Measurements from ENCODE around the gene ACVR1. TPM values are rescaled to one million over a fixed set of nuclear protein-coding genes. Genes with fewer than 3 reads are reported as not detected.

ACVR1 gene
- total and polyA plus RNA-seq, 9 of the 15 experiments (the other 6 are each of a cell fraction or from before 2014, with no cell fraction given) = 3.8 to 14.3 (median 6.9) TPM

- TF ChIP-seq KDM5B (IDR thresholded peaks at IDR 0.05; ENCODE audit: insufficient replicate concordance, low read depth, low read length) (no peak), ZNF282 (CRISPR knock-in tag; IDR thresholded peaks at IDR 0.05) (no peak), SMARCA5 (IDR thresholded peaks at IDR 0.05) (no peak), ETV5 (CRISPR knock-in tag; IDR thresholded peaks at IDR 0.05; ENCODE audit: low read depth) (no peak), CBFB (CRISPR knock-in tag; IDR thresholded peaks at IDR 0.05) (no peak), ASH1L (IDR thresholded peaks at IDR 0.05; ENCODE audit: borderline replicate concordance, low read depth, partially characterized antibody) (no peak), CEBPG (CRISPR knock-in tag; IDR thresholded peaks at IDR 0.05) (no peak), CEBPG (tag; conservative IDR thresholded peaks at IDR 0.05 in 1 of 2, IDR thresholded peaks at IDR 0.05 in 1 of 2) (no peak)
- TF ChIP-seq, protein P1, sequence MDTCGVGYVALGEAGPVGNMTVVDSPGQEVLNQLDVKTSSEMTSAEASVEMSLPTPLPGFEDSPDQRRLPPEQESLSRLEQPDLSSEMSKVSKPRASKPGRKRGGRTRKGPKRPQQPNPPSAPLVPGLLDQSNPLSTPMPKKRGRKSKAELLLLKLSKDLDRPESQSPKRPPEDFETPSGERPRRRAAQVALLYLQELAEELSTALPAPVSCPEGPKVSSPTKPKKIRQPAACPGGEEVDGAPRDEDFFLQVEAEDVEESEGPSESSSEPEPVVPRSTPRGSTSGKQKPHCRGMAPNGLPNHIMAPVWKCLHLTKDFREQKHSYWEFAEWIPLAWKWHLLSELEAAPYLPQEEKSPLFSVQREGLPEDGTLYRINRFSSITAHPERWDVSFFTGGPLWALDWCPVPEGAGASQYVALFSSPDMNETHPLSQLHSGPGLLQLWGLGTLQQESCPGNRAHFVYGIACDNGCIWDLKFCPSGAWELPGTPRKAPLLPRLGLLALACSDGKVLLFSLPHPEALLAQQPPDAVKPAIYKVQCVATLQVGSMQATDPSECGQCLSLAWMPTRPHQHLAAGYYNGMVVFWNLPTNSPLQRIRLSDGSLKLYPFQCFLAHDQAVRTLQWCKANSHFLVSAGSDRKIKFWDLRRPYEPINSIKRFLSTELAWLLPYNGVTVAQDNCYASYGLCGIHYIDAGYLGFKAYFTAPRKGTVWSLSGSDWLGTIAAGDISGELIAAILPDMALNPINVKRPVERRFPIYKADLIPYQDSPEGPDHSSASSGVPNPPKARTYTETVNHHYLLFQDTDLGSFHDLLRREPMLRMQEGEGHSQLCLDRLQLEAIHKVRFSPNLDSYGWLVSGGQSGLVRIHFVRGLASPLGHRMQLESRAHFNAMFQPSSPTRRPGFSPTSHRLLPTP (IDR thresholded peaks at IDR 0.05; ENCODE audit: borderline replicate concordance, extremely low read depth, insufficient read length) = no peak
- TF ChIP-seq, protein P2, sequence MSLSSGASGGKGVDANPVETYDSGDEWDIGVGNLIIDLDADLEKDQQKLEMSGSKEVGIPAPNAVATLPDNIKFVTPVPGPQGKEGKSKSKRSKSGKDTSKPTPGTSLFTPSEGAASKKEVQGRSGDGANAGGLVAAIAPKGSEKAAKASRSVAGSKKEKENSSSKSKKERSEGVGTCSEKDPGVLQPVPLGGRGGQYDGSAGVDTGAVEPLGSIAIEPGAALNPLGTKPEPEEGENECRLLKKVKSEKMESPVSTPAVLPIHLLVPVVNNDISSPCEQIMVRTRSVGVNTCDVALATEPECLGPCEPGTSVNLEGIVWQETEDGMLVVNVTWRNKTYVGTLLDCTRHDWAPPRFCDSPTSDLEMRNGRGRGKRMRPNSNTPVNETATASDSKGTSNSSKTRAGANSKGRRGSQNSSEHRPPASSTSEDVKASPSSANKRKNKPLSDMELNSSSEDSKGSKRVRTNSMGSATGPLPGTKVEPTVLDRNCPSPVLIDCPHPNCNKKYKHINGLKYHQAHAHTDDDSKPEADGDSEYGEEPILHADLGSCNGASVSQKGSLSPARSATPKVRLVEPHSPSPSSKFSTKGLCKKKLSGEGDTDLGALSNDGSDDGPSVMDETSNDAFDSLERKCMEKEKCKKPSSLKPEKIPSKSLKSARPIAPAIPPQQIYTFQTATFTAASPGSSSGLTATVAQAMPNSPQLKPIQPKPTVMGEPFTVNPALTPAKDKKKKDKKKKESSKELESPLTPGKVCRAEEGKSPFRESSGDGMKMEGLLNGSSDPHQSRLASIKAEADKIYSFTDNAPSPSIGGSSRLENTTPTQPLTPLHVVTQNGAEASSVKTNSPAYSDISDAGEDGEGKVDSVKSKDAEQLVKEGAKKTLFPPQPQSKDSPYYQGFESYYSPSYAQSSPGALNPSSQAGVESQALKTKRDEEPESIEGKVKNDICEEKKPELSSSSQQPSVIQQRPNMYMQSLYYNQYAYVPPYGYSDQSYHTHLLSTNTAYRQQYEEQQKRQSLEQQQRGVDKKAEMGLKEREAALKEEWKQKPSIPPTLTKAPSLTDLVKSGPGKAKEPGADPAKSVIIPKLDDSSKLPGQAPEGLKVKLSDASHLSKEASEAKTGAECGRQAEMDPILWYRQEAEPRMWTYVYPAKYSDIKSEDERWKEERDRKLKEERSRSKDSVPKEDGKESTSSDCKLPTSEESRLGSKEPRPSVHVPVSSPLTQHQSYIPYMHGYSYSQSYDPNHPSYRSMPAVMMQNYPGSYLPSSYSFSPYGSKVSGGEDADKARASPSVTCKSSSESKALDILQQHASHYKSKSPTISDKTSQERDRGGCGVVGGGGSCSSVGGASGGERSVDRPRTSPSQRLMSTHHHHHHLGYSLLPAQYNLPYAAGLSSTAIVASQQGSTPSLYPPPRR (CRISPR knock-in tag; IDR thresholded peaks at IDR 0.05; ENCODE audit: borderline replicate concordance) = no peak
- TF ChIP-seq, protein P3, sequence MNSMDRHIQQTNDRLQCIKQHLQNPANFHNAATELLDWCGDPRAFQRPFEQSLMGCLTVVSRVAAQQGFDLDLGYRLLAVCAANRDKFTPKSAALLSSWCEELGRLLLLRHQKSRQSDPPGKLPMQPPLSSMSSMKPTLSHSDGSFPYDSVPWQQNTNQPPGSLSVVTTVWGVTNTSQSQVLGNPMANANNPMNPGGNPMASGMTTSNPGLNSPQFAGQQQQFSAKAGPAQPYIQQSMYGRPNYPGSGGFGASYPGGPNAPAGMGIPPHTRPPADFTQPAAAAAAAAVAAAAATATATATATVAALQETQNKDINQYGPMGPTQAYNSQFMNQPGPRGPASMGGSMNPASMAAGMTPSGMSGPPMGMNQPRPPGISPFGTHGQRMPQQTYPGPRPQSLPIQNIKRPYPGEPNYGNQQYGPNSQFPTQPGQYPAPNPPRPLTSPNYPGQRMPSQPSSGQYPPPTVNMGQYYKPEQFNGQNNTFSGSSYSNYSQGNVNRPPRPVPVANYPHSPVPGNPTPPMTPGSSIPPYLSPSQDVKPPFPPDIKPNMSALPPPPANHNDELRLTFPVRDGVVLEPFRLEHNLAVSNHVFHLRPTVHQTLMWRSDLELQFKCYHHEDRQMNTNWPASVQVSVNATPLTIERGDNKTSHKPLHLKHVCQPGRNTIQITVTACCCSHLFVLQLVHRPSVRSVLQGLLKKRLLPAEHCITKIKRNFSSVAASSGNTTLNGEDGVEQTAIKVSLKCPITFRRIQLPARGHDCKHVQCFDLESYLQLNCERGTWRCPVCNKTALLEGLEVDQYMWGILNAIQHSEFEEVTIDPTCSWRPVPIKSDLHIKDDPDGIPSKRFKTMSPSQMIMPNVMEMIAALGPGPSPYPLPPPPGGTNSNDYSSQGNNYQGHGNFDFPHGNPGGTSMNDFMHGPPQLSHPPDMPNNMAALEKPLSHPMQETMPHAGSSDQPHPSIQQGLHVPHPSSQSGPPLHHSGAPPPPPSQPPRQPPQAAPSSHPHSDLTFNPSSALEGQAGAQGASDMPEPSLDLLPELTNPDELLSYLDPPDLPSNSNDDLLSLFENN (IDR thresholded peaks at IDR 0.05; ENCODE audit: low read depth in 2 of 2, low read length in 2 of 2) = no peak
- TF ChIP-seq, protein P4, sequence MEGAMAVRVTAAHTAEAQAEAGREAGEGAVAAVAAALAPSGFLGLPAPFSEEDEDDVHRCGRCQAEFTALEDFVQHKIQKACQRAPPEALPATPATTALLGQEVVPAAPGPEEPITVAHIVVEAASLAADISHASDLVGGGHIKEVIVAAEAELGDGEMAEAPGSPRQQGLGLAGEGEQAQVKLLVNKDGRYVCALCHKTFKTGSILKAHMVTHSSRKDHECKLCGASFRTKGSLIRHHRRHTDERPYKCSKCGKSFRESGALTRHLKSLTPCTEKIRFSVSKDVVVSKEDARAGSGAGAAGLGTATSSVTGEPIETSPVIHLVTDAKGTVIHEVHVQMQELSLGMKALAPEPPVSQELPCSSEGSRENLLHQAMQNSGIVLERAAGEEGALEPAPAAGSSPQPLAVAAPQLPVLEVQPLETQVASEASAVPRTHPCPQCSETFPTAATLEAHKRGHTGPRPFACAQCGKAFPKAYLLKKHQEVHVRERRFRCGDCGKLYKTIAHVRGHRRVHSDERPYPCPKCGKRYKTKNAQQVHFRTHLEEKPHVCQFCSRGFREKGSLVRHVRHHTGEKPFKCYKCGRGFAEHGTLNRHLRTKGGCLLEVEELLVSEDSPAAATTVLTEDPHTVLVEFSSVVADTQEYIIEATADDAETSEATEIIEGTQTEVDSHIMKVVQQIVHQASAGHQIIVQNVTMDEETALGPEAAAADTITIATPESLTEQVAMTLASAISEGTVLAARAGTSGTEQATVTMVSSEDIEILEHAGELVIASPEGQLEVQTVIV (CRISPR knock-in tag; IDR thresholded peaks at IDR 0.05; ENCODE audit: borderline replicate concordance) = no peak
These were observed 23.2 kb upstream of the ACVR1 start (continued) for GRCh38 chr2:157899125-157899839.

All from K562 (cell line).